ENCODE data around the gene ETF1.

Gene ETF1

GRCh38 chr5:138528208-138528607 lies 14.8 kb downstream of the ETF1 start:
- H4K20me1 ChIP-seq (ENCODE audit: insufficient read depth, low read length, poor library complexity, severe bottlenecking) = peaks cover 61% of the 10 kb centered on the region
- H3K9me2 ChIP-seq (replicated peaks; ENCODE audit: low read depth, low read length) = no peaks in the 10 kb centered on the region
- no peaks in the 10 kb centered on the region for H3K9me3 ChIP-seq (ENCODE audit: insufficient read depth, low read depth, low read length)
- H3K4me3 ChIP-seq (ENCODE audit: low read length, poor library complexity, severe bottlenecking) = no peak overlapping the region
- no peaks in the 10 kb centered on the region for H3K4me1 ChIP-seq (ENCODE audit: insufficient read depth, low read length, poor library complexity, severe bottlenecking)
- no peak overlapping the region for H2AFZ ChIP-seq (ENCODE audit: low read length)
- no peaks in the 10 kb centered on the region for H3F3A ChIP-seq (ENCODE audit: low read depth)
- peaks cover 24% of the 10 kb centered on the region; the same call in 1 of the 2 replicates for H3K36me3 ChIP-seq (ENCODE audit: insufficient read depth, low read length)
- no peak overlapping the region for H3K4me2 ChIP-seq (ENCODE audit: low read depth, low read length, poor library complexity, severe bottlenecking)
- H3K27me3 ChIP-seq (ENCODE audit: insufficient read depth, low read length, poor library complexity, severe bottlenecking) = no peaks in the 10 kb centered on the region
- TF ChIP-seq EZH2phosphoT487 (IDR thresholded peaks at IDR 0.05; ENCODE audit: borderline replicate concordance) (no peak), CTCF (conservative IDR thresholded peaks at IDR 0.05; ENCODE audit: low read length) (no peak)
- peaks cover 92% of the 10 kb centered on the region for H3K79me2 ChIP-seq (ENCODE audit: insufficient read depth, low read length)
- H3K9ac ChIP-seq (ENCODE audit: low read depth, low read length, poor library complexity, severe bottlenecking) = no peak overlapping the region

- H2AFZ ChIP-seq (ENCODE audit: low read length) = no peak overlapping the region
- peaks cover 55% of the 10 kb centered on the region for H4K20me1 ChIP-seq (ENCODE audit: insufficient read depth, low read length, poor library complexity, severe bottlenecking)
- no peaks in the 10 kb centered on the region for H3K9me3 ChIP-seq (ENCODE audit: insufficient read depth, low read depth, low read length)
- TF ChIP-seq CTCF (conservative IDR thresholded peaks at IDR 0.05; ENCODE audit: low read length) (no peak), EZH2phosphoT487 (IDR thresholded peaks at IDR 0.05; ENCODE audit: borderline replicate concordance) (no peak)
- H3F3A ChIP-seq (ENCODE audit: low read depth) = no peaks in the 10 kb centered on the region
- no peak overlapping the region for H3K9ac ChIP-seq (ENCODE audit: low read depth, low read length, poor library complexity, severe bottlenecking)
- H3K9me2 ChIP-seq (replicated peaks; ENCODE audit: low read depth, low read length) = no peaks in the 10 kb centered on the region
- H3K4me2 ChIP-seq (ENCODE audit: low read depth, low read length, poor library complexity, severe bottlenecking) = no peak overlapping the region
- peaks cover 92% of the 10 kb centered on the region for H3K79me2 ChIP-seq (ENCODE audit: insufficient read depth, low read length)
- H3K36me3 ChIP-seq (ENCODE audit: insufficient read depth, low read length) = peaks cover 24% of the 10 kb centered on the region; the same call in 1 of the 2 replicates
- H3K4me3 ChIP-seq (ENCODE audit: low read length, poor library complexity, severe bottlenecking) = no peak overlapping the region
- H3K27me3 ChIP-seq (ENCODE audit: insufficient read depth, low read length, poor library complexity, severe bottlenecking) = no peaks in the 10 kb centered on the region
- no peaks in the 10 kb centered on the region for H3K4me1 ChIP-seq (ENCODE audit: insufficient read depth, low read length, poor library complexity, severe bottlenecking)
Observed at GRCh38 chr5:138527170-138527569, 15.9 kb downstream of the ETF1 start.

- H3K27me3 ChIP-seq (ENCODE audit: insufficient read depth, low read length, poor library complexity, severe bottlenecking) = no peaks in the 10 kb centered on the region
- H3K79me2 ChIP-seq (ENCODE audit: insufficient read depth, low read length) = peaks cover 86% of the 10 kb centered on the region
- no peak for TF ChIP-seq CTCF (conservative IDR thresholded peaks at IDR 0.05; ENCODE audit: low read length)
- no peak for TF ChIP-seq EZH2phosphoT487 (IDR thresholded peaks at IDR 0.05; ENCODE audit: borderline replicate concordance)
- H3K4me2 ChIP-seq (ENCODE audit: low read depth, low read length, poor library complexity, severe bottlenecking) = no peak overlapping the region
- H3K9me2 ChIP-seq (replicated peaks; ENCODE audit: low read depth, low read length) = no peaks in the 10 kb centered on the region
- no peak overlapping the region for H3K9ac ChIP-seq (ENCODE audit: low read depth, low read length, poor library complexity, severe bottlenecking)
- peaks cover 35% of the 10 kb centered on the region for H4K20me1 ChIP-seq (ENCODE audit: insufficient read depth, low read length, poor library complexity, severe bottlenecking)
- H3K36me3 ChIP-seq (ENCODE audit: insufficient read depth, low read length) = peaks cover 26% of the 10 kb centered on the region; the same call in 1 of the 2 replicates
- H3K9me3 ChIP-seq (ENCODE audit: insufficient read depth, low read depth, low read length) = no peaks in the 10 kb centered on the region
- no peak overlapping the region for H3K4me3 ChIP-seq (ENCODE audit: low read length, poor library complexity, severe bottlenecking)
- H3F3A ChIP-seq (ENCODE audit: low read depth) = no peaks in the 10 kb centered on the region
- H3K4me1 ChIP-seq (ENCODE audit: insufficient read depth, low read length, poor library complexity, severe bottlenecking) = no peaks in the 10 kb centered on the region
- H2AFZ ChIP-seq (ENCODE audit: low read length) = no peak overlapping the region
Observed at GRCh38 chr5:138523406-138523805, 19.6 kb downstream of the ETF1 start.
